ENCODE measurements around the gene GPC2. TPM values are rescaled to one million over a fixed set of nuclear protein-coding genes. Genes with fewer than 3 reads are reported as not detected.

GPC2 gene
- total RNA-seq, 1 donor from 2014 or later = 17.0 TPM

DNA sequence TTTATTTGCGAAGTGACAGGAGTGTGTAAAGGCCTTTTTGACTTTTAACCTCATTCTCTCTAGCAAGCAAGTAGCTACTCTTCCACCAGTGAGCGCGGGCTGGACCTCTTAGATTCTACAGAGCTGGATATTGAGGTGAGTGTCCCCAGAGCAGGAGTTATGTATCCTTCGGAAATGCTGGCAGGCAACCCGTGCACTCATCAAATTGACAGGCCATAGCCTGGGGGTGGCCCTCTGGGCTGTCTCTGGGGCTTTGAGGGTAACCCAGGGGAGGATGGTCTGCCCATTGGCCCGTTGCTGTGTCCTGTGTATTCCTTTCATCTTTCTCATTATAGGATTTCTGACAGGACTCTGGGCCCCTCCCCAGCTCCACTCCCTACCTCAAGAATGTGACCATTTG, 36.5 kb upstream of the GPC2 start:
- H3K4me3 ChIP-seq = no peak overlapping the region
- H3K27me3 Mint-ChIP-seq (ENCODE audit: insufficient read depth, low read depth) = peaks cover 2% of the 10 kb centered on the region
- H3K27me3 ChIP-seq = peaks cover 3% of the 10 kb centered on the region
- H3F3A ChIP-seq (ENCODE audit: low read depth) = peaks cover 6% of the 10 kb centered on the region
- TF ChIP-seq EZH2phosphoT487 (IDR thresholded peaks at IDR 0.05) = no peak
- no peak for TF ChIP-seq EZH2 (IDR thresholded peaks at IDR 0.05)
- TF ChIP-seq, protein P1, sequence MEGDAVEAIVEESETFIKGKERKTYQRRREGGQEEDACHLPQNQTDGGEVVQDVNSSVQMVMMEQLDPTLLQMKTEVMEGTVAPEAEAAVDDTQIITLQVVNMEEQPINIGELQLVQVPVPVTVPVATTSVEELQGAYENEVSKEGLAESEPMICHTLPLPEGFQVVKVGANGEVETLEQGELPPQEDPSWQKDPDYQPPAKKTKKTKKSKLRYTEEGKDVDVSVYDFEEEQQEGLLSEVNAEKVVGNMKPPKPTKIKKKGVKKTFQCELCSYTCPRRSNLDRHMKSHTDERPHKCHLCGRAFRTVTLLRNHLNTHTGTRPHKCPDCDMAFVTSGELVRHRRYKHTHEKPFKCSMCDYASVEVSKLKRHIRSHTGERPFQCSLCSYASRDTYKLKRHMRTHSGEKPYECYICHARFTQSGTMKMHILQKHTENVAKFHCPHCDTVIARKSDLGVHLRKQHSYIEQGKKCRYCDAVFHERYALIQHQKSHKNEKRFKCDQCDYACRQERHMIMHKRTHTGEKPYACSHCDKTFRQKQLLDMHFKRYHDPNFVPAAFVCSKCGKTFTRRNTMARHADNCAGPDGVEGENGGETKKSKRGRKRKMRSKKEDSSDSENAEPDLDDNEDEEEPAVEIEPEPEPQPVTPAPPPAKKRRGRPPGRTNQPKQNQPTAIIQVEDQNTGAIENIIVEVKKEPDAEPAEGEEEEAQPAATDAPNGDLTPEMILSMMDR (IDR thresholded peaks at IDR 0.05) = no peak
- no peaks in the 10 kb centered on the region for H3K36me3 ChIP-seq
- no peak overlapping the region for H3K4me2 ChIP-seq
- H3K4me3 Mint-ChIP-seq = no peak overlapping the region
- no peaks in the 10 kb centered on the region for H3K9me3 ChIP-seq (ENCODE audit: low read depth)
- H4K20me1 ChIP-seq (ENCODE audit: low read depth) = no peaks in the 10 kb centered on the region
- H3K4me1 Mint-ChIP-seq = peaks cover 26% of the 10 kb centered on the region
- no peak overlapping the region for H3K27ac Mint-ChIP-seq
- H3K27ac ChIP-seq = no peak overlapping the region
- peaks cover 5% of the 10 kb centered on the region for H3K36me3 Mint-ChIP-seq
- H3K9me3 Mint-ChIP-seq = no peaks in the 10 kb centered on the region
- no peak overlapping the region for H2AFZ ChIP-seq (replicated peaks)
- DNase-seq (ENCODE audit: low spot score) = no peak
- no peak overlapping the region for H3K9ac ChIP-seq
- H3K79me2 ChIP-seq (ENCODE audit: low read depth) = no peaks in the 10 kb centered on the region
- H3K4me1 ChIP-seq = peaks cover 6% of the 10 kb centered on the region

- peaks cover 26% of the 10 kb centered on the region for H3K4me1 Mint-ChIP-seq
- no peak overlapping the region for H3K4me3 ChIP-seq
- no peaks in the 10 kb centered on the region for H3K9me3 ChIP-seq (ENCODE audit: low read depth)
- no peak for DNase-seq (ENCODE audit: low spot score)
- H3K27ac ChIP-seq = no peak overlapping the region
- H3K79me2 ChIP-seq (ENCODE audit: low read depth) = no peaks in the 10 kb centered on the region
- peaks cover 5% of the 10 kb centered on the region for H3K36me3 Mint-ChIP-seq
- no peaks in the 10 kb centered on the region for H3K36me3 ChIP-seq
- no peak overlapping the region for H3K4me2 ChIP-seq
- peaks cover 5% of the 10 kb centered on the region for H3K27me3 Mint-ChIP-seq (ENCODE audit: insufficient read depth, low read depth)
- H3K9me3 Mint-ChIP-seq = no peaks in the 10 kb centered on the region
- no peak for TF ChIP-seq EZH2 (IDR thresholded peaks at IDR 0.05)
- no peak for TF ChIP-seq EZH2phosphoT487 (IDR thresholded peaks at IDR 0.05)
- TF ChIP-seq, protein P1 (IDR thresholded peaks at IDR 0.05) = no peak
- no peak overlapping the region for H3K9ac ChIP-seq
- peaks cover 3% of the 10 kb centered on the region for H3K27me3 ChIP-seq
- H3K4me3 Mint-ChIP-seq = peak overlapping the region; percentile 50
- H2AFZ ChIP-seq (replicated peaks) = no peak overlapping the region
- H3K4me1 ChIP-seq = peaks cover 6% of the 10 kb centered on the region
- H3F3A ChIP-seq (ENCODE audit: low read depth) = peaks cover 6% of the 10 kb centered on the region
- no peaks in the 10 kb centered on the region for H4K20me1 ChIP-seq (ENCODE audit: low read depth)
- no peak overlapping the region for H3K27ac Mint-ChIP-seq
These were observed 35.6 kb upstream of the GPC2 start for GRCh38 chr7:100212631-100213286.

DNA sequence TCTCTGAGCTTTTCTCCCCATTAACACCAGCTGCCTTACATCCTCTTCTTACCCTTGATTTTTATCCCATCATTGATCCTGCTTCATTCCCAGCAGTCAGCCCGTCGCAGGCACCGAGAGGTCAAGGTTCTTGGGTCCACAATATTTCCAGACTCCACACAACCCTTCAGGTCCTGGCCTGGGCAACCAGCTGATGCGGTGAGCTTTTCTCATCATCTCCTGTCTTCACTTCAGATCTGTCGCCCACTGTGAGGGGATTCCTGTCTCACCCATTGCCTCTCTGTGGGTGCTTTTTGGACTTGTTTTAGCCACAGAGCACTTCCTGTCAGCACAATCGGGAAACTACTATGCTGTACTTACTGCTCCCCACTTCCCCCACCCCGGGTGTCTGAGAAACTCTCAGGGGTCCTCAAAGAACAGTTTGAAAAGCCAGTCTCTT, 34.2 kb upstream of the GPC2 start:
- Mint-ChIP-seq H3K4me1 (peaks cover 20% of the 10 kb centered on the region), H3K4me3 (no peak overlapping the region), H3K27me3 (ENCODE audit: insufficient read depth, low read depth) (peaks cover 5% of the 10 kb centered on the region)

More for the DNA sequence above, 34.2 kb upstream of the GPC2 start:
- Histone ChIP-seq H3K9ac (no peak overlapping the region), H4K20me1 (ENCODE audit: low read depth) (no peaks in the 10 kb centered on the region), H3K36me3 (no peaks in the 10 kb centered on the region), H3K4me1 (peaks cover 6% of the 10 kb centered on the region), H3K9me3 (ENCODE audit: low read depth) (no peaks in the 10 kb centered on the region), H3F3A (ENCODE audit: low read depth) (peaks cover 6% of the 10 kb centered on the region), H2AFZ (replicated peaks) (no peak overlapping the region), H3K4me3 (no peak overlapping the region), H3K27ac (no peak overlapping the region), H3K27me3 (peaks cover 3% of the 10 kb centered on the region), H3K79me2 (ENCODE audit: low read depth) (no peaks in the 10 kb centered on the region), H3K4me2 (no peak overlapping the region)
- no peak for DNase-seq (ENCODE audit: low spot score)
- Mint-ChIP-seq H3K9me3 (no peaks in the 10 kb centered on the region), H3K27ac (no peak overlapping the region), H3K36me3 (peaks cover 10% of the 10 kb centered on the region)
- TF ChIP-seq EZH2 (IDR thresholded peaks at IDR 0.05) (no peak), EZH2phosphoT487 (IDR thresholded peaks at IDR 0.05) (no peak)
- TF ChIP-seq, protein P1 (IDR thresholded peaks at IDR 0.05) = no peak
